Spleen (tissue), 11 donors: Measurements from ENCODE around the gene SPTBN1. TPM values are rescaled to one million over a fixed set of nuclear protein-coding genes. Genes with fewer than 3 reads are reported as not detected.

Experiments
- DNase-seq: peaks from one replicate; pipeline ENCODE4 v3.0.0-alpha.2; 2020
- H3K27ac ChIP-seq, 8 donors: fragments of 200-600 bp; sonication (generic) in 7 of 8; 1 replicate in 4 of 8; 2 replicates in 4 of 8; pipeline versions ENCODE4 v1.5.0 to v1.8.0; 2016 to 2021; ENCODE audit warnings: inconsistent platforms in 4 of 8, mild to moderate bottlenecking in 4 of 8, moderate library complexity in 1 of 8
- H3K27me3 ChIP-seq, 7 donors: fragments of 200-600 bp; sonication (generic) in 6 of 7; replicated peaks in 1 of 7; 1 replicate in 4 of 7; 2 replicates in 3 of 7; pipeline versions ENCODE4 v1.5.0 to v1.8.0; 2016 to 2021; ENCODE audit warnings: inconsistent platforms in 3 of 7, mild to moderate bottlenecking in 1 of 7
- H3K36me3 ChIP-seq, 6 donors: fragments of 200-600 bp; sonication (generic) in 5 of 6; 1 replicate in 4 of 6; 2 replicates in 2 of 6; pipeline versions ENCODE4 v1.5.0 to v1.8.0; 2016 to 2021; ENCODE audit warnings: inconsistent platforms in 2 of 6
- H3K4me1 ChIP-seq, 6 donors: fragments of 200-600 bp; sonication (generic) in 5 of 6; 1 replicate in 3 of 6; 2 replicates in 3 of 6; pipeline versions ENCODE4 v1.5.0 to v1.8.0; 2016 to 2021; ENCODE audit warnings: inconsistent platforms in 3 of 6
- H3K4me3 ChIP-seq, 8 donors: fragments of 200-600 bp; sonication (generic) in 7 of 8; 1 replicate in 4 of 8; 2 replicates in 4 of 8; pipeline versions ENCODE4 v1.5.0 to v1.8.0; 2016 to 2021; ENCODE audit warnings: inconsistent platforms in 4 of 8, mild to moderate bottlenecking in 4 of 8, moderate library complexity in 2 of 8
- H3K9me3 ChIP-seq, 8 donors: fragments of 200-600 bp; sonication (generic) in 7 of 8; 1 replicate in 4 of 8; 2 replicates in 4 of 8; pipeline versions ENCODE4 v1.5.0 to v1.8.0; 2016 to 2021; ENCODE audit warnings: inconsistent platforms in 4 of 8
- POLR2A ChIP-seq, 3 donors: fragments of 450-650 bp; IDR thresholded peaks; one replicate each; pipeline ENCODE4 v1.5.1; 2017; ENCODE audit warnings: antibody characterized with exemption in 3 of 3, mild to moderate bottlenecking in 1 of 3
- POLR2AphosphoS5 ChIP-seq, 3 donors: sonication (generic); formaldehyde crosslinking; IDR thresholded peaks; one replicate each; pipeline ENCODE4 v1.5.1; 2017; ENCODE audit warnings: antibody characterized with exemption in 3 of 3
- WGBS, 5 donors: extraction: QIAGEN DNeasy Blood & Tissue Kit in 3 of 5; methylation state at CpG; one replicate each; pipeline versions ENCODE4 v1.1.5 to v1.1.7; 2013 to 2018; 5-methylcytosine and 5-hydroxymethylcytosine counted together
- intact Hi-C: fragments of 100-400 bp; cut with DNase I; formaldehyde crosslinking; loops from one replicate; pipeline ENCODE4 v1.15.0; 2023; ENCODE audit warnings: low total_unique reads
- polyA plus RNA-seq, 3 donors: library from polyadenylated mRNA; stranded (reverse); fragments of 200-250 nt; gene quantifications; one replicate each; pipeline ENCODE4 v1.2.1, GENCODE V29; 2013
- total RNA-seq, 7 donors: library from RNA; depleted of rRNA in 3 of 7; stranded (reverse); fragments of >200 nt in 3 of 7; fragmentation: NEBNext Ultra II Directional in 4 of 7; extraction: Animal tissue kit (Norgen Biotek cat#: 25700) in 4 of 7; gene quantifications; one replicate each; pipeline versions ENCODE4 v1.1.0 to v1.2.1, GENCODE V29; 2016 to 2021
- TF ChIP-seq, protein P1 (sequence below), 11 experiments: fragments of 200-600 bp in 7 of 11; fragments of 450-650 bp in 4 of 11; sonication (generic) in 4 of 11; IDR thresholded peaks in 8 of 11; conservative IDR thresholded peaks in 3 of 11; 1 replicate in 7 of 11; 2 replicates in 4 of 11; pipeline versions ENCODE4 v1.4.0 to v1.8.0; 2016 to 2021; ENCODE audit warnings: antibody characterized with exemption in 11 of 11, inconsistent platforms in 4 of 11, mild to moderate bottlenecking in 1 of 11
- donor health status: healthy with polysubstance abuse.
- donor health status: DM: no; HTN: no; CAD: no; lungs with moderate emphysema.
- donor health status: DM: no; HTN: no; CAD: no.
- donor health status: Bipolar disorder and iron deficiency.
- donor health status: healthy.
- donor health status: DM: no; HTN: no; CAD: no.
- donor health status: DM: yes; HTN: yes; CAD: no.

Gene SPTBN1
- total and polyA plus RNA-seq, 10 donors = 32.7 to 352 (median 269) TPM

DNA sequence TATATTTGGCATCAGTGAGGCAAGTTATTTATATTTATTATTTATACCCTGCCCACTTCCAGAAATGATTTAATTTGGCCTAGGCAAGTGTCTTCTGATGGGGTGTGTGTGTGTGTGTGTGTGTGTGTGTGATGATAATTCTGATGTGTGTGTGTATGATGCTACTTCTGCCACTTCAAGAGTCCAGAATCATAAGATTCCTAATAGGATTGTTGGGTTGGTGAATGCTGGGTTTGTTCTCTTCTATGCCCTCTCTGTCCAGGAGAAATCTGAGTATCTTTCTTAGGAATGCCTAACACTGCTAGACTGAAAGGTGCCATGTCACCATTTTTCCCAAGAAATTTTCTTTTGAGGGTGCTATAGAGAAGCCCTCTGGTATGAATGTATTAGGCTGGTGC, 122.5 kb downstream of the SPTBN1 start:
- intact Hi-C loops = no loop called here
- no peak overlapping the region for H3K4me3 ChIP-seq
- H3K9me3 ChIP-seq = no peaks in the 10 kb centered on the region
- DNase-seq = no peak
- peaks cover 74 to 100% (median 98%) of the 10 kb centered on the region in 6 donors for H3K4me1 ChIP-seq
- H3K27ac ChIP-seq = peak overlapping the region; percentile 22 to 93 (median 80)
- H3K36me3 ChIP-seq = no peaks in the 10 kb centered on the region
- TF ChIP-seq POLR2AphosphoS5 (IDR thresholded peaks at IDR 0.05) (no peak), POLR2A (IDR thresholded peaks at IDR 0.05) (no peak)
- TF ChIP-seq, protein P1, sequence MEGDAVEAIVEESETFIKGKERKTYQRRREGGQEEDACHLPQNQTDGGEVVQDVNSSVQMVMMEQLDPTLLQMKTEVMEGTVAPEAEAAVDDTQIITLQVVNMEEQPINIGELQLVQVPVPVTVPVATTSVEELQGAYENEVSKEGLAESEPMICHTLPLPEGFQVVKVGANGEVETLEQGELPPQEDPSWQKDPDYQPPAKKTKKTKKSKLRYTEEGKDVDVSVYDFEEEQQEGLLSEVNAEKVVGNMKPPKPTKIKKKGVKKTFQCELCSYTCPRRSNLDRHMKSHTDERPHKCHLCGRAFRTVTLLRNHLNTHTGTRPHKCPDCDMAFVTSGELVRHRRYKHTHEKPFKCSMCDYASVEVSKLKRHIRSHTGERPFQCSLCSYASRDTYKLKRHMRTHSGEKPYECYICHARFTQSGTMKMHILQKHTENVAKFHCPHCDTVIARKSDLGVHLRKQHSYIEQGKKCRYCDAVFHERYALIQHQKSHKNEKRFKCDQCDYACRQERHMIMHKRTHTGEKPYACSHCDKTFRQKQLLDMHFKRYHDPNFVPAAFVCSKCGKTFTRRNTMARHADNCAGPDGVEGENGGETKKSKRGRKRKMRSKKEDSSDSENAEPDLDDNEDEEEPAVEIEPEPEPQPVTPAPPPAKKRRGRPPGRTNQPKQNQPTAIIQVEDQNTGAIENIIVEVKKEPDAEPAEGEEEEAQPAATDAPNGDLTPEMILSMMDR (IDR thresholded peaks at IDR 0.05 in 8 of 11, conservative IDR thresholded peaks at IDR 0.05 in 3 of 11) = no peak
- H3K27me3 ChIP-seq = no peaks in the 10 kb centered on the region

- Histone ChIP-seq H3K4me1 (peaks cover 74 to 100% (median 98%) of the 10 kb centered on the region in 6 donors), H3K27ac (peak overlapping the region; percentile 22 to 93 (median 80)), H3K4me3 (peak overlapping the region in 1 of 8 donors; percentile 21), H3K36me3 (no peaks in the 10 kb centered on the region), H3K9me3 (no peaks in the 10 kb centered on the region), H3K27me3 (no peaks in the 10 kb centered on the region)
- TF ChIP-seq, protein P1 (IDR thresholded peaks at IDR 0.05 in 8 of 11, conservative IDR thresholded peaks at IDR 0.05 in 3 of 11) = no peak
- no peak for TF ChIP-seq POLR2AphosphoS5 (IDR thresholded peaks at IDR 0.05)
- no peak for TF ChIP-seq POLR2A (IDR thresholded peaks at IDR 0.05)
- intact Hi-C loops = no loop called here
- 71 to 83% (median 75%) methylated on average over 8 of the region's 8 CpGs for WGBS, 5 donors
- DNase-seq = no peak
Observed at GRCh38 chr2:54579061-54579681, 123.0 kb downstream of the SPTBN1 start.

DNA sequence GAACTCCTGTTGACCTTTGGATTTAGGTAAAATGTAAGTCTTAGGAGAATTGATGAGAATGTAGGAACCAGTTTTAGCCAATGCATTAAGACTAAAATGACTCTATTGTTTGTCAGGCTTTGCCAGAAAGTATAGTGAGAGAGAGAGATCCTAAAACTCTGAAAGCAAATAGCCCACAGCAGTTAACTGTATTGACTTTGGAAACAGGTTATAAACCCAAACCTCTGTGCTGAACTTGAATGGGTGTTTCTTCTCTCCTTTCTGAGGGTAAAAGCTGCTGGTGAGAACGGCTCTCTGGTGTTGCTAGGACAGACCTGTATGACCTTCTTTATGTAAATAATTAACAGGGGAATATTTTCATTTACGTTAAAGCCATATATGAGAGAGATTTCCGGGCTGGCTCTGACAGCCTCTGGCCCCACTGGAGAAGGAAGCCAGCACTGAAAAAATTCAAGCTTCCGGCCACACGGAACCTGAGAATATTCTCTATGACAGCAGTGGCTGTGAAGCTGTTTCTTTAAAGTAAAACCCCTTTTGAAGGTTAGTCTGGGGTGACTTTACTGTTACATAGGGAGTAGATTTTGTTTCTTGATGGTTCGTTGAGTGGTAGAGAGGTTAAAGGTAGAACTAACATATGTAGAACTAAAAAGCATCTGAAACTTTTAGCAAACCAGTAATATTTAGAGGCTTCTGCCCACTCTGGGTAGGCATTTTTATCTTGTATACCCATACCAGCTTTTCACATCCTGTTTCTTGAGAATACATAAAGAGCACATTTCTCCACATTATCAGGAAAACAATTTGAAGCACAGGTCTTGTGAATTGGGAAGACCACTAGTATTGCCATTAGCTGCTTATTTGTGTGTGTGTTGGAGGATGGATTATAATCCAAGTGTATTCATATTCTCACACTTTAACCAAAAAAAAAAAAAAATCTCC, 123.8 kb downstream of the SPTBN1 start:
- H3K4me3 ChIP-seq = peak overlapping the region in 1 of 8 donors; percentile 21
- 3 to 11% (median 4%) methylated on average over 6 of the region's 6 CpGs for WGBS, 5 donors
- peak overlapping the region; percentile 22 to 93 (median 80) for H3K27ac ChIP-seq
- peaks cover 74 to 100% (median 98%) of the 10 kb centered on the region in 6 donors for H3K4me1 ChIP-seq
- intact Hi-C loops = no loop called here
- H3K27me3 ChIP-seq = no peaks in the 10 kb centered on the region
- DNase-seq = no peak
- no peaks in the 10 kb centered on the region for H3K9me3 ChIP-seq
- H3K36me3 ChIP-seq = no peaks in the 10 kb centered on the region
- TF ChIP-seq POLR2A (IDR thresholded peaks at IDR 0.05) (no peak), POLR2AphosphoS5 (IDR thresholded peaks at IDR 0.05) (peak in 1 of 3 donors; percentile 38)
- TF ChIP-seq, protein P1 (IDR thresholded peaks at IDR 0.05 in 8 of 11, conservative IDR thresholded peaks at IDR 0.05 in 3 of 11) = no peak
